Fibroblast of the aortic adventitia (primary cell): ENCODE data around the gene PKNOX1. TPM values are rescaled to one million over a fixed set of nuclear protein-coding genes. Genes with fewer than 3 reads are reported as not detected.
"Not testable (repeated sequence)": the region's sequence is repeated elsewhere in the genome, so short reads cannot be mapped to it uniquely, and the experiment has no call there.

Experiments used
- DNase-seq: peaks from one replicate; pipeline ENCODE4 v3.0.0-alpha.2; 2010; ENCODE audit warnings: low read depth
- H3K4me3 ChIP-seq: 2 replicates; pipeline ENCODE4 v1.5.1; 2011; ENCODE audit warnings: low read depth, mild to moderate bottlenecking, control low read depth, low read length, moderate library complexity
- total RNA-seq: library from RNA; depleted of rRNA; stranded (reverse); fragments of >200 nt; gene quantifications from 2 replicates; pipeline ENCODE4 v1.2.3, GENCODE V29; 2012; ENCODE audit warnings: low replicate concordance
- TF ChIP-seq, protein P1 (sequence below): IDR thresholded peaks from 2 replicates; pipeline ENCODE4 v1.5.1; 2011; ENCODE audit warnings: mild to moderate bottlenecking, low read length, control low read depth, inconsistent platforms; ENCODE audit not compliant: insufficient read depth

Gene PKNOX1, protein sequence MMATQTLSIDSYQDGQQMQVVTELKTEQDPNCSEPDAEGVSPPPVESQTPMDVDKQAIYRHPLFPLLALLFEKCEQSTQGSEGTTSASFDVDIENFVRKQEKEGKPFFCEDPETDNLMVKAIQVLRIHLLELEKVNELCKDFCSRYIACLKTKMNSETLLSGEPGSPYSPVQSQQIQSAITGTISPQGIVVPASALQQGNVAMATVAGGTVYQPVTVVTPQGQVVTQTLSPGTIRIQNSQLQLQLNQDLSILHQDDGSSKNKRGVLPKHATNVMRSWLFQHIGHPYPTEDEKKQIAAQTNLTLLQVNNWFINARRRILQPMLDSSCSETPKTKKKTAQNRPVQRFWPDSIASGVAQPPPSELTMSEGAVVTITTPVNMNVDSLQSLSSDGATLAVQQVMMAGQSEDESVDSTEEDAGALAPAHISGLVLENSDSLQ
- 11.2 and 12.7 TPM in 2 replicates for total RNA-seq

DNA sequence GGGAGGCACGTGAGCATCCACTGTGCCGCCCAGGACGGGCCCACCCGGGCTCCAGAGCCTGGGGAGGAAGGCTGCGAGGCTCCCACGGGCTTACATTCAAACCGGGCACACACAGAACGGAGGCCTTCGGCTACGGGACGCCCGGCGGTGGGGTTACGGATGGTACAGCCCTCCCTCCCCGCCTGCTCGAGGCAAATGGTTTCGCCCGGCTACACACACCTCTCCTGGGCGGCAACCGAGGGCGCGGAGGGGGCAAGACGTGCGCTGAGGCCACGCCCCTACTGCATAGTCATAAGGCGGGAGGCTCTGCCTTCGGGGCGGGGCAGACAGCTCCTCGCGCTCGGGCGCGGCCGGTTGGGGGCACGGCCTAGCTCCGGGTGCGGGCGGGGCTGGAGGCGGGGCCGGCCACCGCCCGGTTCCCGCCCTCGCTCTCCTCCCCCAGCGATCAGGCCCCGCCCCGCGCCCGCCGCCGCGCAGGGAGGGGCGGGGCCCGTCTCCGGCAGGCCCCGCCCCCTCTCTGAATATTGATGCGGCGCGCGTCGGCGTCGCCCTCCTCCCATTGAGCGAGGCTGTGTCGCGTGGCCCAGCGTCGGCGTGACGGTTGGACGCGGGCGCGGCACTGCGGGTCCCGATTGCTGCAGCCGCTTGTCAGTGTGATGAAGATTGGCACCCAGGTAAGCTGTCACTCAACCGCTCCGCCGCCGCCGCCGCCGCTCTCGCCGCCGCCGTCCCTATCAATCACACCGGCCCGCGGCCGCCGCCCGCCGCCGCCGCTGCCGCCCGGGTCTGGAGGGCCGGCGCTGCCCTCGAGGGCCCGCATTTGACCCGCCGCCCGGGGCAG lies at the start of gene PKNOX1:
Gene PKNOX1, plus strand, starts transcription at position 572 of the 841 bp plus-strand sequence. CDS start 29,820 bp downstream, outside the sequence.
- TF ChIP-seq, protein P1, sequence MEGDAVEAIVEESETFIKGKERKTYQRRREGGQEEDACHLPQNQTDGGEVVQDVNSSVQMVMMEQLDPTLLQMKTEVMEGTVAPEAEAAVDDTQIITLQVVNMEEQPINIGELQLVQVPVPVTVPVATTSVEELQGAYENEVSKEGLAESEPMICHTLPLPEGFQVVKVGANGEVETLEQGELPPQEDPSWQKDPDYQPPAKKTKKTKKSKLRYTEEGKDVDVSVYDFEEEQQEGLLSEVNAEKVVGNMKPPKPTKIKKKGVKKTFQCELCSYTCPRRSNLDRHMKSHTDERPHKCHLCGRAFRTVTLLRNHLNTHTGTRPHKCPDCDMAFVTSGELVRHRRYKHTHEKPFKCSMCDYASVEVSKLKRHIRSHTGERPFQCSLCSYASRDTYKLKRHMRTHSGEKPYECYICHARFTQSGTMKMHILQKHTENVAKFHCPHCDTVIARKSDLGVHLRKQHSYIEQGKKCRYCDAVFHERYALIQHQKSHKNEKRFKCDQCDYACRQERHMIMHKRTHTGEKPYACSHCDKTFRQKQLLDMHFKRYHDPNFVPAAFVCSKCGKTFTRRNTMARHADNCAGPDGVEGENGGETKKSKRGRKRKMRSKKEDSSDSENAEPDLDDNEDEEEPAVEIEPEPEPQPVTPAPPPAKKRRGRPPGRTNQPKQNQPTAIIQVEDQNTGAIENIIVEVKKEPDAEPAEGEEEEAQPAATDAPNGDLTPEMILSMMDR = peak; percentile 4
- peak; percentile 98 for DNase-seq

DNA sequence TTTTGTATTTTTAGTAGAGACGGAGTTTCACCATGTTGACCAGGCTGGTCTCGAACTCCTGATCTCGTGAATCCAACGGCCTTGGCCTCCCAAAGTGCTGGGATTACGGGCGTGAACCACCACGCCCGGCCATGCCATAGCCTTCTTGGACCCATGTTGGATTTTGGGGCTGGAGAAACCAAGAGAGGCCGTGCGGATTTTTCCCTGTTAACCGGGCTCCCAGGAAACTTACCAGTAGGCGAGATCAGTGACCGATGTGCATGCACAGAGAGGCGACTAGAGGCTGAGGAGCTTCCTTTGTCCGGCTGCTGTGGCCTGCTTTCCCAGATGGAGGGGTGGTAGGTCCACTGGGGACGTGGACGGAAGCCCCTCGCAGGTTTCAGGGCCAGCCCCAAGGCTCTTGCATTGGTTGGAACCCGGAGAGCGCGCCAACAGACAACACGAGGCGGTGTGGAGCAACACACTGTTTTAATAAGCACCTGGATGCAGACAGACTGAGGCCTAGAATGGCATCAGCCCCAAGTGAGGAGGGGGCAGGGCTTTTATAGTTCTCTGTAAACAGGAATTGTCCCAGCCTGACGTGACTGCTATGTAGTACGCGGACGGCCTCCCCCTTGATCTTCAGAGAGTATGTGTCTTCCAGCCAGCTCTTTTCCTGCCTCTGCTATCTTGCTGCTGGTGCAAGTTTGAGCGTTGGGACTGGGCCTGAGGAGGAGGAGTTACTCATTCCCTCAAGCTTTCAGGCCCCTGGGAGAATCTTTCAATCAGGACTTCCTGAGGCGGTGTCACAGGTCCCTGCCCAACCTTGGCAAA lies 49.0 kb upstream of the PKNOX1 start, which contains the start of gene ERVH48-1:
Gene ERVH48-1, minus strand, starts transcription at position 517 of the 813 bp plus-strand sequence. CDS start 6,624 bp downstream, outside the sequence.
- no peak within 1 kb of the TSS for H3K4me3 ChIP-seq

More for the DNA sequence above, at the start of gene PKNOX1:
- H3K4me3 ChIP-seq = peak within 1 kb of the TSS; percentile 85

DNA sequence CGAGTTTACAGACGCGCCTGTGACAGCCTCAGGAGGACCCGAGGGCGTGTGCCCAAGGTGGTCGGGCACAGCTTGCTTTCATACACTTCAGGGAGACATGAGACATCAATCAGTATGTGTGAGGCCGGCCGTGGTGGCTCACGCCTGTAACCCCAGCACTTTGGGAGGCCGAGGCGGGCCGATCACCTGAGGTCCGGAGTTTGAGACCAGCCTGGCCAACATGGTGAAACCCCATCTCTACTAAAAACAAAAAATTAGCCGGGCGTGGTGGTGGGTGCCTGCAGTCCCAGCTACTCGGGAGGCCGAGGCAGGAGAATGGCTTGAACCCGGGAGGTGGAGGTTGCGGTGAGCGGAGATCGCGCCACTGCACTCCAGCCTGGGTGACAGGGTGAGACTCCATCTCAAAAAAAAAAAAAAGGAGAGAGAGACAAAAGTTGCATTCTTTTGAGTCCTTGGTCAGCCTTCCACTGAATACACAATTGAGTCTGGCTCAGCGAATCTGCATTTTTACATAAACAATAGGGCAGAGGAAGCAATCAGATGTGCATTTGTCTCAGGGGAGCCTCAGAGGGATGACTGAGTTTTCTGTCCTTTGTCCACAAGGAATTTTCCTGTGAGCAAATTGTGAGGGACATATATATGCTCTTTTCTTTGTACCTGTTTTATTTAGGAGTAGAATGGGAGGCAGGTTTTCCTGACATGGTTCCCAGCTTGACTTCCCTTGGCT lies 46.7 kb upstream of the PKNOX1 start:
- H3K4me3 ChIP-seq, DNase-seq: not testable (repeated sequence)

More for the DNA sequence above, 49.0 kb upstream of the PKNOX1 start, which contains the start of gene ERVH48-1:
- TF ChIP-seq, protein P1 = no peak
- DNase-seq = no peak

DNA sequence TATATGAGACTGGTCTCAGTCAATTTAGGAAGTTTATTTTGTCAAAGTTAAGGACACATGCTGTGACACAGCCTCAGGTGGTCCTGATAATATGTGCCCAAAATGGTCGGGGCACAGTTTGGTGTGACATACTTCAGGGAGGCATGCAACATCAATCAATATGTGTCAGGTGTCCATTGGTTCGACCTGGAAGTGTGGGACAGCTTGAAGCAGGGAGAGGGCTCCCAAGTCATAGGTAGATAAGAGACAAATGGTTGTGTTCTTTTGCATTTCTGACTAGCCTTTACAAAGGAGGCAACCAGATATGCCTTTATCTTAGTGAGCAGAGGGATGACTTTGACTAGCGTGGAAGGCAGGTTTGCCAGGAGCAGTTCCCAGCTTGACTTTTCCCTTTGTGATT lies 44.4 kb upstream of the PKNOX1 start:
- no peak for DNase-seq
- no peak overlapping the region for H3K4me3 ChIP-seq
- TF ChIP-seq, protein P1 = no peak

DNA sequence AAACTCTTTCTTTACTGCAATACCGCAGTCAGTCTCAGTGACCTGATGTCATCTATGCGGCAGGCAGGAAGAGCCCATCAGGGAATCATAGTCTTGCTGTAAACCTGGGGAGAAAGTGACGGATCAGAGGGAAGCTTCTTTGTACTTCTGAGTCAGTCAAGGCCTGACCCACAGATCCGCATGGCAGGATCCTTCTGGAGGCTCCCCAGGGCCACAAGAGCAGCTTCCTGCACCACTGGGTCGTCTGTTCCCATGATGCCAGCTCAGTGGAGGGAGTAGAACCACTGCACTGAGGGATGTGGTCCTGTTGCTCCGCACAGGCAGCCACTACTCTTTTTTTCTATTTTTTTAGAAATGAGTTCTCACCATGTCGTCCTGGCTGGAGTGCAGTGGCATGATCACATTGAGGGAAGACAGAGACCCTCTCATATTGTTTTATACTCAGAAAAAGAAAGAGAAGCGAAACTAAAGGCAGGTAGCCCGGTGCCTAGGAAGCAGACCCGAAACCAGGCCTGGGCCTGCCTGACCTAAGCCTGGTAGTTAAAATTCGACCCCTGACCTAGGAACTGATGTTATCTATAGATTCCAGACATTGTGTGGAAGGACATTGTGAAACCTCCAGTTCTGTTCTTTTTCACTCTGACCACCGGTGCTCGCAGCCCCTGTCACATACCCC lies 42.7 kb upstream of the PKNOX1 start:
- DNase-seq = no peak
- TF ChIP-seq, protein P1 = no peak
- no peak overlapping the region for H3K4me3 ChIP-seq

DNA sequence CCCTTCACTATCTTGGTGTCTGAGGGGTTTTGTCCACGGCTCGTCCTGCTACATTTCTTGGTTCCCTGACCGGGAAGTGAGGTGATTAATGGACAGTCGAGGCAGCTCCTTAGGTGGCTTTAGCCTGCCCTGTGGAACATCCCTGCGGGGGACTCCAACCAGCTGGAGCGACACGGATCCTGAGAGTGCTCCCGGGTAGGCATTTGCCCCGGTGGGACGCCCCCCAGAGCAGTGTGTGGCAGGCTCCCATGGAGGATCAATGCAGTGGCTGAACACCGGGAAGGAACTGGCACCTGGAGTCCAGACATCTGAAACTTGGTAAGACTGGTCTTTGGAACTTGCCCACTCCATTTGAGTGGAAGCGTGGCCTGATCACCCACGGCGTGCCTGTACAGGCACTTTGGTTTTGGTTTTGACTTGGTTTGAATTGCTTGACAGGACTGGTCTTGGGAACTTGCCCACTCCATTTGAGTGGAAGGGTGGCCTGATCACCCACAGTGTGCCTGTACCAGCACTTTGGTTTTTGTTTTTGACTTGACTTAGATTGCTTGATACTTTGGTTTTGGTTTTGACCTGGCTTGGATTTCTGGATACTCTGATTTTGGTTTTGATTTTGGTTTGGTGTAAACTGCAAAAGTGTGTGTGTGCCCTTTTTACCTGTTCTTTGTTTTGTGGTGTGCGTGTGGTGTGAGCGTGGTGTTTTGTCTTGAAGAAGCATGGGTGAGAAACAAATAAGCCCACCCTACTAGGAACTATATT lies 41.8 kb upstream of the PKNOX1 start:
- DNase-seq, H3K4me3 ChIP-seq: not testable (repeated sequence)

DNA sequence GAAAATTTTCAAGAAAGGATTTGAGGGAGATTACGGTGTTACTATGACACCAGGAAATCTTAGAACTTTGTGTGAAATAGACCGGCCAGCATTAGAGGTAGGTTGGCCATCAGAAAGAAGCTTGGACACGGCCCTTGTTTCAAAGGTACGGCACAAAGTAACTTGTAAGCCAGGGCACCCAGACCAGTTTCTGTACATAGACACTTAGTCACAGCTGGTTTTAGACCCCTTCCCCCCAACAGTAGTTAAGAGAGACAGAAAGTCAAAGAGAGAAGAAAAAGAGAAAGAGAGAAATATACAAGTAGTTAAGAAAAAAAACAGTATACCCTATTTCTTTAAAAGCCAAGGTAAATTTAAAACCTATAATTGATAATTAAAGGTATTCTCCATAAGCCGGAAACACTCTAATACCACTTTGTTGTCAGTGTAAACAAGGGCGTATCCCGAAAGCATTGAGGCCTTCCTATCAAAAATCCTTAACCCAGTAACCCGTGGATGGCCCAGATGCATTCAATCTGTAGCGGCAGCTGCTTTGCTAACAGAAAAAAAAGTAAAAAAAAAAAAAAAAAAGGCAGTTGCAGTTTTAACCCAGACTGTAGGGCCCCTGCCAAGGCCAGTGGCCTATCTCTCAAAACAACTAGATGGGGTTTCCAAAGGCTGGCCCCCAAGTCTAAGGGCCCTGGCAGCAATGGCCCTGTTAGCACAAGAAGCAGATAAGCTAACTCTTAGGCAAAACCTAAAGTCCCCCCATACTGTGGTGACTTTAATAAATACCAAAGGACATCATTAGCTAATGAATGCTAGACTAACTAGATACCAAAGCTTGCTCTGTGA lies 41.0 kb upstream of the PKNOX1 start:
- DNase-seq = peak; percentile 16
- H3K4me3 ChIP-seq = not testable (repeated sequence)

DNA sequence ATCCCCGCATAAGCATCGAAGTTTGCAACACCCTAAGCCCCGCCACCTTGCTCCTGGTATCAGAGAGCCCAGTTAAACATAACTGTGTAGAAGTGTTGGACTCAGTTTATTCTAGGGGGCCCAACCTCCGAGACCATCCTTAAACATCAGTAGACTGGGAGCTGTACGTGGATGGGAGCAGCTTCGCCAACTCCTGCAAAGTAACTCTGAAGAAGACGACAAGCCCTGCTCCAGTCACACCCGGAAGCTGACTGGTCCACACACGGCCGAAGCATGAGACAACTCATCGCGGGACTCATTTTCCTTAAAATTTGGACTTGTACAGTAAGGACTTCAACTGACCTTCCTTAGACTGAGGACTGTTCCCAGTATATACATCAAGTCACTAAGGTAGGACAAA lies 40.4 kb upstream of the PKNOX1 start:
- not testable (repeated sequence) for DNase-seq

DNA sequence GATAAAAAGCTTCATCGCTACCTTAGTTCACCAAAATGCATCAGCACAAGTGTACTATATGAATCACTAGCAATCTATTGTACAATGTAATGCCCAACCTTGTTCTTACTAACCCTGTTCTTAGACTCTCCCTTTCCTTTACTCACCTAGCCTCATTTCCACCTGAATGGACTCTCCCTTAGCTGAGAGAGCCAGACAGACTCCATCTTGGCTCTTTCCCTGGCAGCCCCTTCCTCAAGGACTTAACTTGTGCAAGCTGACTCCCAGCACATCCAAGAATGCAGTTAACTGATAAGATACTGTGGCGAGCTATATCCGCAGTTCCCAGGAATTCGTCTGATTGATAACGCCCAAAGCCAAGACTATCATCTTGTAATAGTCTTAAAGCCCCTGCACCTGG lies 38.0 kb upstream of the PKNOX1 start:
- not testable (repeated sequence) for DNase-seq, H3K4me3 ChIP-seq

More for the DNA sequence above, 40.4 kb upstream of the PKNOX1 start:
- H3K4me3 ChIP-seq = not testable (repeated sequence)
